Vagina (tissue), 2 donors: ENCODE data around the gene SERTAD4. TPM values are rescaled to one million over a fixed set of nuclear protein-coding genes. Genes with fewer than 3 reads are reported as not detected.

Source experiments
- DNase-seq, 2 donors: peaks; one replicate each; pipeline ENCODE4 v3.0.0-alpha.2; 2017; ENCODE audit errors: extremely low spot score in 2 of 2
- H3K27ac ChIP-seq: fragments of 200-600 bp; sonication (generic); one replicate; pipeline ENCODE4 v1.5.1; 2019
- H3K27me3 ChIP-seq: fragments of 200-600 bp; sonication (generic); one replicate; pipeline ENCODE4 v1.5.1; 2019
- H3K36me3 ChIP-seq, 2 donors: fragments of 200-600 bp; sonication (generic); one replicate each; pipeline ENCODE4 v1.5.1; 2017 to 2019
- H3K4me1 ChIP-seq: fragments of 200-600 bp; sonication (generic); one replicate; pipeline ENCODE4 v1.5.1; 2019
- H3K4me3 ChIP-seq, 2 donors: fragments of 200-600 bp; sonication (generic); 1 replicate in 1 of 2; 2 replicates in 1 of 2; pipeline ENCODE4 v1.5.1; 2016 to 2019
- H3K9me3 ChIP-seq: fragments of 200-600 bp; sonication (generic); one replicate; pipeline ENCODE4 v1.5.1; 2019
- CTCF ChIP-seq, 3 experiments: fragments of 450-650 bp in 2 of 3; fragments of 200-600 bp in 1 of 3; sonication (generic) in 1 of 3; IDR thresholded peaks; one replicate each; pipeline ENCODE4 v1.5.1; 2017 to 2019; ENCODE audit warnings: antibody characterized with exemption in 3 of 3, mild to moderate bottlenecking in 2 of 3, moderate library complexity in 2 of 3
- POLR2A ChIP-seq, 2 donors: fragments of 450-650 bp; IDR thresholded peaks; one replicate each; pipeline ENCODE4 v1.6.1; 2017; ENCODE audit warnings: antibody characterized with exemption in 2 of 2, mild to moderate bottlenecking in 2 of 2, moderate library complexity in 2 of 2
- POLR2AphosphoS5 ChIP-seq, 2 donors: sonication (generic); formaldehyde crosslinking; IDR thresholded peaks; one replicate each; pipeline ENCODE4 v1.9.0; 2017; ENCODE audit warnings: antibody characterized with exemption in 2 of 2, mild to moderate bottlenecking in 2 of 2, low read depth in 1 of 2; ENCODE audit not compliant: insufficient read depth in 1 of 2
- intact Hi-C: fragments of 100-400 bp; cut with DNase I; formaldehyde crosslinking; loops from one replicate; pipeline ENCODE4 v1.15.1; 2023
- total RNA-seq: library from RNA; depleted of rRNA; stranded (reverse); fragments of >200 nt; gene quantifications from one replicate; pipeline ENCODE4 v1.2.3, GENCODE V29; 2016

The SERTAD4 gene
- total RNA-seq, 1 donor from 2014 or later = 2.7 TPM

- TF ChIP-seq CTCF (IDR thresholded peaks at IDR 0.05) (no peak), POLR2A (IDR thresholded peaks at IDR 0.05) (no peak), POLR2AphosphoS5 (IDR thresholded peaks at IDR 0.05; ENCODE audit: insufficient read depth in 1 of 2, low read depth in 1 of 2) (no peak)
- no peaks in the 10 kb centered on the region for H3K27me3 ChIP-seq
- no peaks in the 10 kb centered on the region for H3K4me1 ChIP-seq
- no peaks in the 10 kb centered on the region for H3K9me3 ChIP-seq
- no peak overlapping the region for H3K27ac ChIP-seq
- intact Hi-C loops = no loop called here
- no peaks in the 10 kb centered on the region for H3K36me3 ChIP-seq
- no peak overlapping the region for H3K4me3 ChIP-seq
- no peak for DNase-seq
Measured at GRCh38 chr1:210198840-210199239, 33.8 kb upstream of the SERTAD4 start.

GRCh38 chr1:210200124-210200736 lies 32.4 kb upstream of the SERTAD4 start:
- Histone ChIP-seq H3K27ac (no peak overlapping the region), H3K4me3 (no peak overlapping the region), H3K4me1 (no peaks in the 10 kb centered on the region), H3K27me3 (no peaks in the 10 kb centered on the region), H3K9me3 (no peaks in the 10 kb centered on the region), H3K36me3 (no peaks in the 10 kb centered on the region)
- TF ChIP-seq POLR2AphosphoS5 (IDR thresholded peaks at IDR 0.05; ENCODE audit: insufficient read depth in 1 of 2, low read depth in 1 of 2) (no peak), POLR2A (IDR thresholded peaks at IDR 0.05) (no peak), CTCF (IDR thresholded peaks at IDR 0.05) (no peak)
- DNase-seq = no peak
- intact Hi-C loops = no loop called here

GRCh38 chr1:210201681-210202080 lies 30.9 kb upstream of the SERTAD4 start:
- no peak overlapping the region for H3K4me3 ChIP-seq
- H3K4me1 ChIP-seq = no peaks in the 10 kb centered on the region
- no peak for DNase-seq
- no peak for TF ChIP-seq CTCF (IDR thresholded peaks at IDR 0.05)
- TF ChIP-seq POLR2AphosphoS5 (IDR thresholded peaks at IDR 0.05; ENCODE audit: insufficient read depth in 1 of 2, low read depth in 1 of 2) = no peak
- TF ChIP-seq POLR2A (IDR thresholded peaks at IDR 0.05) = no peak
- H3K27me3 ChIP-seq = no peaks in the 10 kb centered on the region
- H3K9me3 ChIP-seq = no peaks in the 10 kb centered on the region
- H3K27ac ChIP-seq = no peak overlapping the region
- intact Hi-C loops = no loop called here
- no peaks in the 10 kb centered on the region for H3K36me3 ChIP-seq

GRCh38 chr1:210207597-210208450 lies 24.8 kb upstream of the SERTAD4 start:
- Histone ChIP-seq H3K27ac (no peak overlapping the region), H3K4me3 (no peak overlapping the region), H3K4me1 (no peaks in the 10 kb centered on the region), H3K36me3 (no peaks in the 10 kb centered on the region), H3K27me3 (no peaks in the 10 kb centered on the region), H3K9me3 (no peaks in the 10 kb centered on the region)
- intact Hi-C loops = no loop called here
- TF ChIP-seq CTCF (IDR thresholded peaks at IDR 0.05) = no peak
- no peak for TF ChIP-seq POLR2AphosphoS5 (IDR thresholded peaks at IDR 0.05; ENCODE audit: insufficient read depth in 1 of 2, low read depth in 1 of 2)
- no peak for TF ChIP-seq POLR2A (IDR thresholded peaks at IDR 0.05)
- no peak for DNase-seq

- H3K4me3 ChIP-seq = no peak overlapping the region
- H3K36me3 ChIP-seq = no peaks in the 10 kb centered on the region
- intact Hi-C loops = no loop called here
- no peaks in the 10 kb centered on the region for H3K4me1 ChIP-seq
- H3K27me3 ChIP-seq = no peaks in the 10 kb centered on the region
- no peak for DNase-seq
- no peaks in the 10 kb centered on the region for H3K9me3 ChIP-seq
- no peak for TF ChIP-seq CTCF (IDR thresholded peaks at IDR 0.05)
- no peak overlapping the region for H3K27ac ChIP-seq
Measured at GRCh38 chr1:210213335-210213734, 19.3 kb upstream of the SERTAD4 start.
